Measurements from ENCODE around the gene ERO1B. TPM values are rescaled to one million over a fixed set of nuclear protein-coding genes. Genes with fewer than 3 reads are reported as not detected.

ERO1B gene
- total and polyA plus RNA-seq, 2 of the 13 experiments (the other 11 are each of a cell fraction or from before 2014, with no cell fraction given) = 1.6 to 2.1 TPM

DNA sequence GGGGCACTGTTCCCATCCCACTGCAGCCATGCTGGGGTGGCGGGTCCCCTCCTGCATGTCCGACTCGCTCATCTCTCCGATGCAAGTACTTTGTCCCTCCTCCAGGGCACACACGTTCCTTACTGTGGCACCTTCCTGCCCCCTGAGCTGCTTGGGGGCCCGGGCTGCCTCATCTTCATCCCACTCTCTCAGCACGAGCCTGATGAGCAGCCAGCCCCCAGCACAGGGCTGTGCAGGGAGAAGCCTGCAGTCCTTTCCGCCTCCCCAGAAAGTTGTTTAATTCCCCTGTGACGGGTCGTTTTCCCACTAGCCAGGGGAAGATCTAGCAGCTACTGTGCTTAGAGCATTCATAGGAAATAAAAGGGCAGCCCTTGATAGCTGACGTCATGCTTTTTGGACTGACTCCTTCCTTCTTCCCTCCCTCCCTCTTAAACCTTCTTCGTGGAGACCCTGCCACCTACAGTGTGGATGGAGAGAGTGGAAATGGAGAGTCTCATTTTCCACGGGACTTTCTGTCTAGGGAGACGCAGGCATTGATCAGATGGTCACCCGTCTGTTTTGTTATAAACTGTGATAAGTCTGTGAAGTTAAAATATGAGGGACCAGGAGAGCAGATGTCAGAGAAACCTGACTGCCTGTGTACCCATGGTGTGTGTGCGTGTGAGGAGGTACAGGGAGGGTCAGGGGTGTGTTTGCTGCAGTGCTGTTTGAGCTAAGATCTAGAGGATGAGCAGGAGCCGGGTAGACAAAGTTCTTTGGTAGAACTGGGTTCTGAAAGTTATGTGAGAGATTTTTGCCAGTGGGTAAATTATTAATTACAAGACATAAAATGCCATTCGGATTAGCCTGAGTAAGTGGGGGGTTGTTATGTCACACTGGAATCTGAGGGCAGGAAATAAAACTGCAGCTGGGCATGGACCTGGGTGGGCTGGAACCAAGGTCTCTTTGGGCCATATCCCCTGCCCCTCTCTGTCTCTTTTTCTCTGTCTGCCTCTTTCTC is 105.1 kb downstream of the ERO1B start:
- in situ Hi-C loops (cut with HindIII; ENCODE audit: extremely low pct_ligation_motif_present, low pct_unique_long_range_greater_than_20kb) = no loop called here
- BruUV-seq (replicated peaks) = no TSS peak
- H3K4me3 ChIP-seq (replicated peaks in 1 of 3; ENCODE audit: insufficient read depth in 1 of 3, low read depth in 2 of 3, low read length in 3 of 3) = no peak overlapping the region
- H4K20me1 ChIP-seq (ENCODE audit: insufficient read depth, low read length) = no peaks in the 10 kb centered on the region
- FAIRE-seq (no peak), ATAC-seq (peak; percentile 51), DNase-seq (ENCODE audit: low spot score) (no peak)
- H3K36me3 ChIP-seq (replicated peaks in 1 of 2; ENCODE audit: control insufficient read depth in 1 of 2, insufficient read depth in 2 of 2, low read length in 2 of 2) = no peaks in the 10 kb centered on the region
- peak; percentile 93 for TF ChIP-seq ATF7 (IDR thresholded peaks at IDR 0.05)
- no peak for TF ChIP-seq ATF7 (CRISPR knock-in tag; IDR thresholded peaks at IDR 0.05)
- TF ChIP-seq CREB1 (IDR thresholded peaks at IDR 0.05) = peak; percentile 84
- TF ChIP-seq CREB1 (CRISPR knock-in tag; IDR thresholded peaks at IDR 0.05) = no peak
- no peak for TF ChIP-seq PPARG (CRISPR knock-in tag; conservative IDR thresholded peaks at IDR 0.05)
- TF ChIP-seq, protein P1, sequence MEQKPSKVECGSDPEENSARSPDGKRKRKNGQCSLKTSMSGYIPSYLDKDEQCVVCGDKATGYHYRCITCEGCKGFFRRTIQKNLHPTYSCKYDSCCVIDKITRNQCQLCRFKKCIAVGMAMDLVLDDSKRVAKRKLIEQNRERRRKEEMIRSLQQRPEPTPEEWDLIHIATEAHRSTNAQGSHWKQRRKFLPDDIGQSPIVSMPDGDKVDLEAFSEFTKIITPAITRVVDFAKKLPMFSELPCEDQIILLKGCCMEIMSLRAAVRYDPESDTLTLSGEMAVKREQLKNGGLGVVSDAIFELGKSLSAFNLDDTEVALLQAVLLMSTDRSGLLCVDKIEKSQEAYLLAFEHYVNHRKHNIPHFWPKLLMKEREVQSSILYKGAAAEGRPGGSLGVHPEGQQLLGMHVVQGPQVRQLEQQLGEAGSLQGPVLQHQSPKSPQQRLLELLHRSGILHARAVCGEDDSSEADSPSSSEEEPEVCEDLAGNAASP (CRISPR knock-in tag; IDR thresholded peaks at IDR 0.05; ENCODE audit: borderline replicate concordance) = no peak
- H3K4me1 ChIP-seq (ENCODE audit: insufficient read depth, low read length) = peaks cover 17% of the 10 kb centered on the region
- H3K4me2 ChIP-seq (ENCODE audit: low read depth, low read length) = peak overlapping the region; percentile 38; the same call in 1 of the 2 replicates
- CTCF ChIA-PET (ENCODE audit: low intra/inter-chr PET ratio, low total read pairs) = no interaction called here
- POLR2A ChIA-PET = interaction anchor here (1.2 kb wide), 1 partner anchor 316 kb away, joined by 3 read pairs; no protein-coding TSS in a partner anchor
- intact Hi-C loops (cut with micrococcal nuclease; ENCODE audit: unreplicated experiment) = no loop called here
- H3K9ac ChIP-seq (ENCODE audit: insufficient read depth, low read depth, low read length) = no peak overlapping the region
- 0 out of 5 replicates have a peak, but pooled peaks cover 0 to 2% of the 10 kb centered on the region in 2 experiments for H3K27me3 ChIP-seq (ENCODE audit: control insufficient read depth in 1 of 2, insufficient read depth in 2 of 2, low read length in 2 of 2)
- H2AFZ ChIP-seq (ENCODE audit: low read length) = no peak overlapping the region
- 44% methylated on average over 12 of the region's 18 CpGs for WGBS (ENCODE audit: low lambda C conversion rate)
- H3K9me3 ChIP-seq (ENCODE audit: low read length) = no peaks in the 10 kb centered on the region
- H3K79me2 ChIP-seq (ENCODE audit: insufficient read depth, low read length) = no peaks in the 10 kb centered on the region
- no peak overlapping the region for H3K27ac ChIP-seq (ENCODE audit: extremely low read length, insufficient read depth, low read length)
